NCI-H2171 treated with DMSO at 0.1 percent for 48 hours (cell line): Measurements from ENCODE around the gene RIPOR2.
"Not testable (repeated sequence)": the region's sequence is repeated elsewhere in the genome, so short reads cannot be mapped to it uniquely, and the experiment has no call there.

Source experiments
- DNase-seq: peaks from one replicate; lab custom pipeline; 2025; lab: John Stamatoyannopoulos, UW

Gene RIPOR2

GRCh38 chr6:24798740-24799540 is 136.8 kb downstream of the RIPOR2 start, which contains the start of gene ARMH2:
ARMH2 (minus strand) TSS chr6:24798917; CDS start chr6:24798857, 60 bp downstream.
- DNase-seq: no peak

DNA sequence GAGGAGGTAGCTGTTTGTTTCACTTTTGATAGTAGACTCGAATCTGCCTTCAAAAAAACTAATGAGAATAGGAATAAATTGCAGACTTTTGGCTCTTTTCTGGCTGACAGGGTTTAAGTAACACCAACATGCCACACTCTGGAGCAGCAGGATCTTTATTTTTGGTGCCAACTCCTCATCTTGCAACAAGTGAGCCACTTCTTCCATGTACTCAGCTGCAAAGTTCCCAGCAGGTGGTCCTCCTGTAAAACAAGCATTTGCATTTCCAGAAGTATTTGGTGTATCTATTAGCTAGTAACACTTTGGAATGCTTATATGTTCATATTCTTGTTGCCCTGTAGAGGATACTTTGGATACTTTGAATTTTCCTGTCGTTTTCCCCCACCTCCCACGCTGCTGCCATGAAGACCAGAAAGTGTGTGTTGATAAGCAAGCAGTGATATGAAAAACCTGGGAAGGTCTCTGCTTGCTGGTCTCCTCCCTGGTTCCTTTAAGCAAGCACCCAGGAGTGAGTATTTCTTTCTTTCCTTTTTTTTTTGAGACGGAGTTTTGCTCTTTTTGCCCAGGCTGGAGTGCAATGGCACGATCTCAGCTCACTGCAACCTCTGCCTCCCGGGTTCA is 138.1 kb downstream of the RIPOR2 start:
- DNase-seq: no peak

DNA sequence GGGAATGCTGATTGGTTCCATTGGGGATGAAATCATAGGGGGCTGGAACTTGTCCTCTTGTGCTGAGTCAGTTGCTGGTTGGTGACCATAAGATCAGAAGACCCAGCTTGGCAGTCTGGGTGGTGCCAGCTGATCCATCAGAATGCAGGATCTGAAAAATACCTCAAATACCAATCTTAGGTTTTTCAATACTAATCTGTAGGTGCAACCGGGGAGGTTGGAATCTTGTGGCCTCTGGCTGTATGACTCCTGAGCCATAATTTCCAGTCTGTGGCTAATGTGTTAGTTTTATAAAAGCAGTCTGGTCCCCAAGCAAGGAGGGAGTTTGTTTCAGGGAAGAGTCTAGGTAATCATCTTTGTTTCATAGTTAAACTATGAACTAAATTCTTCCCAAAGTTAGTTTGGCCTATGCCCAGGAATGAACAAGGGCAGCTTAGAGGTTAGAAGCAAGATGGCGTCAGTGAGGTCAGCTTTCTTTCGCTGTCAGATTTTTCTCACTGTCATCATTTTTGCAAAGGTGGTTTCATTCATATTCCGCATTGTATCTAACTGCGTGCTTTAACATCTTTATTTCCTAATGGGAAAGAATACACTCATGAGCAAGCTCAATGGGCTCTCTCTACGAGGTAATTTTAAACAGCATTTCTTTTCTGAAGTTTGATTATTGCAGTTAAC is 139.0 kb downstream of the RIPOR2 start:
- no peak for DNase-seq

DNA sequence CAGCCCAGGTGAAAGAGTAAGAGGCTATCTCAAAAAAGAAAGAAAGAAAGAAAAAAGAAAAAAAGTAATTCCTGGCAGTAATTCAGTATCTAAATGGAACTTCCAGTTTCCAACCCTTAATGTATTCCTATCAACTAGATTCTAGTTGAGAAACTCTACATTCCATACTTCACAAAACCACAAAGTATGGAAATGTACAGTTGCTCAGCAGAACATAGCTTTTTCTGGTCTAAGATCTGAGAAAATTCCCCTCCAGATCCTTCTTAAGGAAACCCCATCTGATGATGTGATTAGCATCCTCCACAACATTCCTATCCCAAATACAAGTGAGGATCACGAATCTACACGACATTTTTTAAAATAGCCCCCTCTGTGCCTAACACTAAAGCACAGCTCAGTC is 140.7 kb downstream of the RIPOR2 start:
- DNase-seq: no peak

- no peak for DNase-seq
Measured at GRCh38 chr6:24788031-24788665, 147.6 kb downstream of the RIPOR2 start.

DNA sequence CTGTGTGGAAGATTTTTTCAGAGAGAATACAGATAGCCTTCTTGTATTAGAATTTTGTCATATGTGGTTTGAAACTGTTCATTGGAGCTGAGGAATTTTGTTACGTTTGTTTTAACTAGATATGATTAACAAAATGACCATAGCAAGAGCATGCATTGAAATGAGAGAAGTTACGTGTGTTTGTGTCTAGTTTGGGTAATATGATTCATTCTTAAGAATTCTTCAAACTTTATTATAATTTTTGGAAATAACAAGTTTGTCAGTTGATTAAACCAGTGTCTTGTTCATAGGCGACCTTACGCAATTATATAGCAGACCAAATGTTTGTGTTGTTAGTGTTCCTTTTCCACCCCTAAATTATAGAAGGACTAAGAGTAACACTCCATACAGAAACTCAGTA is 155.6 kb downstream of the RIPOR2 start:
- DNase-seq: no peak

DNA sequence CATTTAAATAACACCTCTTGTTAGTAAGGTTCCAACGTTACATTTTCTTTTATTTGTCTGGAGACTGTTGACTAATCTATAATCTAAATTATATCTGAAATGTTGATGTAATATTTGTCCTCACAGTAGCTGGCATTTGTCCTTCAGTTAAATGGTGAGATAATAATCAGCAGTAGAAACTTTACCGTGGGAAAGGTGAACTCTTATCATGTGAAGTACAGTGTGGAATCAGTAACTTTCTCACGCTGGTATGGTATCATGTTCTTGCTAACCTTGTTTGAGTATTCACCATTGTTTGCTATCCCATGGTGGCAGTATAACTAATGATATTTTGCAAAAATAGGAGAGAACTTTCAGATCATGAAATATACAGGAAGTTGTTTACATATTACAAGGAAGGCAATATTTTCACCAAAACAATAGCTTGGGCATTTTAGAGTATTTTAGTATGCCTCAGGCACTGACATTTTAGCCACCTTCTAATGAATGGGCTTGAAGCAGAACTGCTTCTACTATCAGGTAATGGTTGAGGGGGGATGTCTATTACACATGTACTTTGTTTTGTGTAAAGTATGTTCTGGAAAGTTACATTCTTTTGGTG is 156.2 kb downstream of the RIPOR2 start:
- DNase-seq: no peak

DNA sequence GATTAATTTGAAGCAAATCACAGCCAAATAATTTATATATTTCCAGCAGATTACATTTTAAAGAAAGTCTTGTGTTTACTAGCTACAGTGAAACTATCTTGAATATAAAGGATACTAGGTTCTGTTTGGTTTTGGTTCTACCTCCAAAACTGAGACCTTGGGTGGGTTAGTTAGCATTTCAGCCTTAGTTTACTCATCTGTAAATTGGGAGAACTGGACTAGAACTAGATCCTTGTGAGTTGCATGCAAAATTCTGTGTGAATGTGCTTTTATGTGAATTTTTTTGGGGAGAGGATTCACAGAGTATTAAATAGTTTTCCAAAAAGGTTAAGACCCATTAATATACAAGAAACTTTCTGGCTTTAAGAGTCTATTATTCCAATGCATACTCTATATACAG is 156.9 kb downstream of the RIPOR2 start:
- DNase-seq: no peak

GRCh38 chr6:24778121-24778520 is 157.6 kb downstream of the RIPOR2 start:
- DNase-seq: no peak

GRCh38 chr6:24777227-24777626 is 158.5 kb downstream of the RIPOR2 start:
- DNase-seq: no peak

- no peak for DNase-seq
Measured at GRCh38 chr6:24775520-24776058, 160.2 kb downstream of the RIPOR2 start.

GRCh38 chr6:24774696-24775519 is 160.9 kb downstream of the RIPOR2 start, which contains the start of gene GMNN:
GMNN (plus strand) TSS chr6:24774937; CDS start chr6:24777247, 2,310 bp downstream.
- DNase-seq: peak; percentile 95

DNA sequence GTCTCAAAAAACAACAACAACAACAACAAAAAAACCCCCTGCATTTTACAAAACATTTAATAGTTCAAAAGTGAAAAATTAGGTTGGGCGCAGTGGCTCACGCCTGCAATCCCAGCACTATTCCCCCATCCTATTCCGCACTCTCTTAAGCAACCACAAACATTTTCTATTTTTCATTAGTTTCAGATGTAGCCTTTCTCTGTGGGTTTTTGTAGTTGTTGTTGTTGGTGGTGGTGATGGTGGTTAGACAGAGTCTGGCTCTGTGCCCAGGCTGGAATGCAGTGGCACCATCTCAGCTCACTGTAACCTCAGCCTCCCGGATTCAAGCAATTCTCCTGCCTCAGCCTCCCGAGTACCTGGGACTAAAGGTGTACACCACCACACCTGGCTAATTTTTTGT is 167.4 kb downstream of the RIPOR2 start:
- no peak for DNase-seq

GRCh38 chr6:24766680-24767462 is 168.9 kb downstream of the RIPOR2 start:
- peak; percentile 17 for DNase-seq

DNA sequence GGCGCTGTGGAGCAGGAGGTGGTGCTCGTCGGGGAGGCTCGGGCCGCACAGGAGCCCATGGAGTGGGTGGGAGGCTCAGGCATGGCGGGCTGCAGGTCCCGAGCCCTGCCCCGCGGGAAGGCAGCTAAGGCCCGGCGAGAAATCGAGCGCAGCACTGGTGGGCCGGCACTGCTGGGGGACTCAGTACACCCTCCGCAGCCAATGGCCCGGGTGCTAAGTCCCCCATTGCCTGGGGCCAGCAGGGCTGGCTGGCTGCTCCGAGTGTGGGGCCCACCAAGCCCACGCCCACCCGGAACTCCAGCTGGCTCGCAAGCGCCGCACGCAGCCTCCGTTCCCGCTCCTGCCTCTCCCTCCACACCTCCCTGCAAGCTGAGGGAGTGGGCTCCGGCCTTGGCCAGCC is 169.8 kb downstream of the RIPOR2 start:
- DNase-seq: not testable (repeated sequence)

DNA sequence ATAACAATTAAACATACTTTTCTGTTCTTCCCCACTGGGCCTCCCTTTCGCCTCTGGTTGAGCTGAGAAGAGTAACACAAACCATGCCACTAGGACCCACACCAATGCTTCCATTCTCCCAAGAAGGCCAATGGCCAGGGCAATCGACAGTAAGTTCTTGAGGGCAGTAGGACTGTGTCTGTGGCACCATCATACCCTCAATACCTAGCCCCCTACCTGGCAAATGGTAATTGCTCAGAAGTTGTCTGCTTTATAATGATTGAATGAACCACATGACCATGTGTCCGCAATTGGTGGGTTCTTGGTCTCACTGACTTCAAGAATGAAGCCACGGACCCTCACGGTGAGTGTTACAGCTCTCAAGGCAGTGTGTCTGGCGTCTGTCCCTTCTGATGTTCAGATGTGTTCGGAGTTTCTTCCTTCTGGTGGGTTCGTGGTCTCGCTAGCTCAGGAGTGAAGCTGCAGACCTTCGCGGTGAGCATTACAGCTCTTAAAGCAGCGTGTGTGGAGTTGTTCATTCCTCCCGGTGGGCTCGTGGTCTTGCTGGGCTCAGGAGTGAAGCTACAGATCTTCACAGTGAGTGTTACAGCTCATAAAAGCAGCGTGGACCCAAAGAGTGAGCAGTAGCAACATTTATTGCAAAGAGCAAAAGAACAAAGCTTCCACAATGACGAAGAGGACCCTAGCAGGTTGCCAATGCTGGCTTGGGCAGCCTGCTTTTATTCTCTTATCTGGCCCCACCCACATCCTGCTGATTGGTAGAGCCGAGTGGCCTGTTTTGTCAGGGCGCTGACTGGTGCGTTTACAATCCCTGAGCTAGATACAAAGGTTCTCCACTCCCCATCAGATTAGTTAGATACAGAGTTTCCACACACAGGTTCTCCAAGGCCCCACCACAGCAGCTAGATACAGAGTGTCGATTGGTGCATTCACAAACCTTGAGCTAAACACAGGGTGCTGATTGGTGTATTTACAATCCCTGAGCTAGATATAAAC is 170.6 kb downstream of the RIPOR2 start:
- not testable (repeated sequence) for DNase-seq

DNA sequence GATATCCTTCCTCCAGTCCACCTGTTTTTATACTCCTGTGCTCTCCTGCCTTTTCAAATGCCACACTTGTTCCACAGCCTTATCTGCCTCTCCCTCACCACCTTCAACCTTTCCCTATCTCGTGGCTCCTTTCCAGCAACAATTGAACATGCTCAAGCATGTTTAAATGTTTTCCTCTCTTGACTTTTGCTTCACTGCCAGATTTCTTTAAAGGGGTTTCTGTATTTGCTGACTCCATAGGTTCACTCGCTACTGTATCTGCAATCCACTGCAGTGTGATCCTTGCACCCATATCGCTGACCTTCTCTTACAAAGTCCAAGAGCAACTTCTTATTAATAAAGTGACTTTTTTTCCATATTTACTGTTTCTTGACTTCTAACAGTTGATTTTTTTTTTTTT is 172.2 kb downstream of the RIPOR2 start:
- DNase-seq: peak; percentile 73

DNA sequence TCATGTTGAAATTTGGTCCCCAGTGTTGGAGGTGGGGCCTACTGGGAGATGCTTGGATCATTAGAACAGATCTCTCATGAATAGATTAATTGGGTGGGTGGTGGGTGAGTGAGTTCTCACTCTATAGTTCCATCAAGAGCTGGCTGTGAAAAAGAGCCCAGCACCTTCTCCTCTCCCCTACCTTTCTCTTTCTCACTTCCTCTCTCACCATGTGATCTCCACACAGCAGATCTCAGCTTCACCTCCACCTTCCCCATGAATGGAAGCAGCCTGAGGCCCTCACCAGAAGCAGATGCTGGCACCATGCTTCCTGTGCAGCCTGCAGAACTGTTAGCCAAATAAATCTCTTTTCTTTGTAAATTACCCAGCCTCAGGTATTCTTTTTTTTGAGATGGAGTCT is 173.9 kb downstream of the RIPOR2 start:
- no peak for DNase-seq
